ENCODE data around the gene TWIST1. TPM values are rescaled to one million over a fixed set of nuclear protein-coding genes. Genes with fewer than 3 reads are reported as not detected.

The TWIST1 gene
- total RNA-seq, 2 donors from 2014 or later, result 0.77 TPM; not detected in 1

DNA sequence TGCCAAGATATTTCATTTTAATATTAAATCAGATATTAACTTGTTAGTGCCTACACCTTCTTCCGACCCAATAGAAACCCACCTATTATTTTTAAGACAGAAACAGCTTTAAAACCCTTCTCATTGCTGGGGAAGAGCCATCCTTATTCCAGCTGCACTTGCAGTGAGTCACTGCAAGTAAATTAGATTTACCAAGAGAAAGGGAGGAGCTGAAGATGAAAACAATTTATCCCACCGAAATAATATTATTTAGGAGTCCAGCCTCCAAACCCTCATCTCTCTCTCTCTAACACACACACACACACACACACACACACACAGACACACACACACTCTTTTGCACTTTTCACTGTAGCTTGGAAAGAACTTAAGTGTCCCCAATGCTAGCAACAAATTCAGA is 26.9 kb downstream of the TWIST1 start:
- Histone ChIP-seq H3K4me3 (no peak overlapping the region), H3K9me3 (no peaks in the 10 kb centered on the region), H3K27me3 (no peaks in the 10 kb centered on the region), H3K4me1 (no peaks in the 10 kb centered on the region), H3K27ac (no peak overlapping the region), H3K36me3 (no peaks in the 10 kb centered on the region), H3K9ac (ENCODE audit: low read depth in 2 of 2, low read length in 2 of 2) (no peak overlapping the region)
- DNase-seq, result no peak
- TF ChIP-seq, protein P1, sequence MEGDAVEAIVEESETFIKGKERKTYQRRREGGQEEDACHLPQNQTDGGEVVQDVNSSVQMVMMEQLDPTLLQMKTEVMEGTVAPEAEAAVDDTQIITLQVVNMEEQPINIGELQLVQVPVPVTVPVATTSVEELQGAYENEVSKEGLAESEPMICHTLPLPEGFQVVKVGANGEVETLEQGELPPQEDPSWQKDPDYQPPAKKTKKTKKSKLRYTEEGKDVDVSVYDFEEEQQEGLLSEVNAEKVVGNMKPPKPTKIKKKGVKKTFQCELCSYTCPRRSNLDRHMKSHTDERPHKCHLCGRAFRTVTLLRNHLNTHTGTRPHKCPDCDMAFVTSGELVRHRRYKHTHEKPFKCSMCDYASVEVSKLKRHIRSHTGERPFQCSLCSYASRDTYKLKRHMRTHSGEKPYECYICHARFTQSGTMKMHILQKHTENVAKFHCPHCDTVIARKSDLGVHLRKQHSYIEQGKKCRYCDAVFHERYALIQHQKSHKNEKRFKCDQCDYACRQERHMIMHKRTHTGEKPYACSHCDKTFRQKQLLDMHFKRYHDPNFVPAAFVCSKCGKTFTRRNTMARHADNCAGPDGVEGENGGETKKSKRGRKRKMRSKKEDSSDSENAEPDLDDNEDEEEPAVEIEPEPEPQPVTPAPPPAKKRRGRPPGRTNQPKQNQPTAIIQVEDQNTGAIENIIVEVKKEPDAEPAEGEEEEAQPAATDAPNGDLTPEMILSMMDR (IDR thresholded peaks at IDR 0.05), result no peak
- intact Hi-C loops (cut with DNase I), result no loop called here

DNA sequence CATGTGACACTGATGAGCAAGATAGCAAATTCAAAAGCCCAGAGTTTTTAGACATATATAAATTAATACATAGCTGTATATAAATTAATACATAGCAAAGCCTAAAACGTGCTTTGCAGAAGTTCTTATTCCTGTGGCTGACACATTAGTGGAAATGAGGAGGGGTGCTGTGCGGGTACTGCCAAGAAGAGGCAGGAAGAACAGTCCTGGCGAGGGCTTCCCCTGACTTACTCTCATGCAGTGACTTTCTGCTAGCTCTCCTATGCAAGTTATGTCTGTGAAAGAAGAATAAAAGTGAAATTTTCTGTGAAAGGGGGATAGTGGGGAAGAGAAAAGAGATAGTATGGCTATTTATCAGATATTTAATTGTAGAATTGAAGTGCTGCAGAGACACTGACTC is 27.6 kb downstream of the TWIST1 start:
- DNase-seq, result no peak
- Histone ChIP-seq H3K9ac (ENCODE audit: low read depth in 2 of 2, low read length in 2 of 2) (no peak overlapping the region), H3K36me3 (no peaks in the 10 kb centered on the region), H3K9me3 (no peaks in the 10 kb centered on the region), H3K27me3 (no peaks in the 10 kb centered on the region), H3K4me3 (no peak overlapping the region), H3K27ac (no peak overlapping the region), H3K4me1 (no peaks in the 10 kb centered on the region)
- intact Hi-C loops (cut with DNase I), result no loop called here
- TF ChIP-seq, protein P1 (IDR thresholded peaks at IDR 0.05), result no peak

- TF ChIP-seq, protein P1 (IDR thresholded peaks at IDR 0.05), result no peak
- intact Hi-C loops (cut with DNase I), result no loop called here
- H3K4me1 ChIP-seq, result no peaks in the 10 kb centered on the region
- H3K27me3 ChIP-seq, result no peaks in the 10 kb centered on the region
- no peak overlapping the region for H3K4me3 ChIP-seq
- H3K9me3 ChIP-seq, result no peaks in the 10 kb centered on the region
- DNase-seq, result no peak
- H3K9ac ChIP-seq (ENCODE audit: low read depth in 2 of 2, low read length in 2 of 2), result no peak overlapping the region
- H3K36me3 ChIP-seq, result no peaks in the 10 kb centered on the region
- no peak overlapping the region for H3K27ac ChIP-seq
Observed at GRCh38 chr7:19089378-19089777, 28.1 kb downstream of the TWIST1 start.

GRCh38 chr7:19080093-19080492 is 37.3 kb downstream of the TWIST1 start:
- no peaks in the 10 kb centered on the region for H3K27me3 ChIP-seq
- no peak for DNase-seq
- H3K4me3 ChIP-seq, result no peak overlapping the region
- TF ChIP-seq, protein P1 (IDR thresholded peaks at IDR 0.05), result no peak
- intact Hi-C loops (cut with DNase I), result no loop called here
- H3K36me3 ChIP-seq, result no peaks in the 10 kb centered on the region
- H3K4me1 ChIP-seq, result no peaks in the 10 kb centered on the region
- H3K9ac ChIP-seq (ENCODE audit: low read depth in 2 of 2, low read length in 2 of 2), result no peak overlapping the region
- H3K27ac ChIP-seq, result no peak overlapping the region
- no peaks in the 10 kb centered on the region for H3K9me3 ChIP-seq

GRCh38 chr7:19079066-19079465 is 38.4 kb downstream of the TWIST1 start:
- H3K4me1 ChIP-seq, result no peaks in the 10 kb centered on the region
- no peak overlapping the region for H3K4me3 ChIP-seq
- H3K27me3 ChIP-seq, result no peaks in the 10 kb centered on the region
- intact Hi-C loops (cut with DNase I), result no loop called here
- TF ChIP-seq, protein P1 (IDR thresholded peaks at IDR 0.05), result no peak
- H3K9me3 ChIP-seq, result no peaks in the 10 kb centered on the region
- no peak overlapping the region for H3K27ac ChIP-seq
- no peaks in the 10 kb centered on the region for H3K36me3 ChIP-seq
- DNase-seq, result no peak
- no peak overlapping the region for H3K9ac ChIP-seq (ENCODE audit: low read depth in 2 of 2, low read length in 2 of 2)

DNA sequence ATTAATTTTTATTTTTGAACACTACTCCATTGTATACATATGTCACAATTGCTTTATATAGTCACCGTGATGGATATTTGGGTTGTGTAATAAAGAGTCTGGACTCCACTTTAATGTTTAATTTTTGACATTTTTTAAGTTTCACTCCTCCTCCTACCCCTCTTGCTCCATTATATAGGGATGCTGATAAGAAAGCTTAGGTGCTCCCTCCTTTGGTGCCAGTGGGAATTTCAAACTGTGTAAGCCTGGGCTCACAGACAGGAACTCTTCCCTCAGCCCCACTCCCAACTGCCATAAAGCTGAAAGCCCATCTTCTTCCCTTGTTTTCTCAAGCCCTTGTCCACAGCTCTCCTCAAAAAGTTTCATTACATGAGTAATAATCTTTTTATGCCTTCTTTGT is 47.6 kb downstream of the TWIST1 start:
- Histone ChIP-seq H3K36me3 (no peaks in the 10 kb centered on the region), H3K27me3 (no peaks in the 10 kb centered on the region), H3K4me3 (no peak overlapping the region), H3K9ac (ENCODE audit: low read depth in 2 of 2, low read length in 2 of 2) (no peak overlapping the region), H3K9me3 (no peaks in the 10 kb centered on the region), H3K4me1 (no peaks in the 10 kb centered on the region), H3K27ac (no peak overlapping the region)
- intact Hi-C loops (cut with DNase I), result no loop called here
- no peak for DNase-seq
- TF ChIP-seq, protein P1 (IDR thresholded peaks at IDR 0.05), result no peak

Measured in colonic mucosa (tissue), 4 donors.